OCI-LY3 (cell line): ENCODE data around the gene HSPA1B.

Source experiments
- H2AFZ ChIP-seq: fragments of 200-600, 300-600 bp; shearing (Covaris generic); 2 replicates; pipeline ENCODE4 v1.6.0; 2014; ENCODE audit warnings: antibody characterized with exemption, low read depth, low read length
- H3K27ac ChIP-seq: fragments of 200-600, 300-600 bp; sonication (generic); 2 replicates; pipeline ENCODE4 v1.5.1; 2014; ENCODE audit warnings: mild to moderate bottlenecking, low read length, moderate library complexity, mixed read lengths
- H3K27me3 ChIP-seq: fragments of 200-600, 300-600 bp; sonication (generic); 2 replicates; pipeline ENCODE4 v1.6.1; 2014; ENCODE audit warnings: low read depth, low read length, mixed read lengths
- H3K36me3 ChIP-seq: fragments of 200-600, 300-600 bp; sonication (generic); replicated peaks from 2 replicates; pipeline ENCODE3; 2014; ENCODE audit warnings: low read depth, low read length, mixed read lengths
- H3K4me1 ChIP-seq: fragments of 300-600, 200-600 bp; sonication (generic); 2 replicates; pipeline ENCODE4 v1.6.1; 2014; ENCODE audit warnings: low read length, mixed read lengths
- H3K4me2 ChIP-seq: fragments of 200-600, 300-600 bp; sonication (generic); 2 replicates; pipeline ENCODE4 v1.6.1; 2014; ENCODE audit warnings: low read length, mixed read lengths
- H3K4me3 ChIP-seq: fragments of 300-600, 200-600 bp; sonication (generic); 2 replicates; pipeline ENCODE4 v1.5.1; 2014; ENCODE audit warnings: antibody characterized with exemption, mild to moderate bottlenecking, low read length, moderate library complexity
- H3K79me2 ChIP-seq: fragments of 300-600, 200-600 bp; shearing (Covaris generic); 2 replicates; pipeline ENCODE4 v1.6.1; 2014; ENCODE audit warnings: mild to moderate bottlenecking, low read length, mixed read lengths
- H3K9ac ChIP-seq: fragments of 300-600, 200-600 bp; shearing (Covaris generic); 2 replicates; pipeline ENCODE4 v1.6.0; 2014; ENCODE audit warnings: mild to moderate bottlenecking, low read length, moderate library complexity
- H3K9me3 ChIP-seq: fragments of 200-600, 300-600 bp; shearing (Covaris generic); 2 replicates; pipeline ENCODE4 v1.6.1; 2014; ENCODE audit warnings: low read length, mixed read lengths; ENCODE audit not compliant: insufficient read depth
- H4K20me1 ChIP-seq: fragments of 200-600, 300-600 bp; sonication (generic); 2 replicates; pipeline ENCODE4 v1.6.1; 2016; ENCODE audit warnings: low read length, mixed read lengths; ENCODE audit not compliant: insufficient read depth
- EZH2phosphoT487 ChIP-seq: fragments of 200-600 bp; shearing (Covaris generic); IDR thresholded peaks from 2 replicates; pipeline ENCODE4 v1.6.1; 2018; ENCODE audit warnings: antibody characterized with exemption, mixed run types, low read depth
- TF ChIP-seq, protein P1 (sequence below): fragments of 200-600, 300-600 bp; sonication (generic); IDR thresholded peaks from 2 replicates; pipeline ENCODE4 v1.5.1; 2014; ENCODE audit warnings: antibody characterized with exemption, low read length, low read depth

HSPA1B gene

DNA sequence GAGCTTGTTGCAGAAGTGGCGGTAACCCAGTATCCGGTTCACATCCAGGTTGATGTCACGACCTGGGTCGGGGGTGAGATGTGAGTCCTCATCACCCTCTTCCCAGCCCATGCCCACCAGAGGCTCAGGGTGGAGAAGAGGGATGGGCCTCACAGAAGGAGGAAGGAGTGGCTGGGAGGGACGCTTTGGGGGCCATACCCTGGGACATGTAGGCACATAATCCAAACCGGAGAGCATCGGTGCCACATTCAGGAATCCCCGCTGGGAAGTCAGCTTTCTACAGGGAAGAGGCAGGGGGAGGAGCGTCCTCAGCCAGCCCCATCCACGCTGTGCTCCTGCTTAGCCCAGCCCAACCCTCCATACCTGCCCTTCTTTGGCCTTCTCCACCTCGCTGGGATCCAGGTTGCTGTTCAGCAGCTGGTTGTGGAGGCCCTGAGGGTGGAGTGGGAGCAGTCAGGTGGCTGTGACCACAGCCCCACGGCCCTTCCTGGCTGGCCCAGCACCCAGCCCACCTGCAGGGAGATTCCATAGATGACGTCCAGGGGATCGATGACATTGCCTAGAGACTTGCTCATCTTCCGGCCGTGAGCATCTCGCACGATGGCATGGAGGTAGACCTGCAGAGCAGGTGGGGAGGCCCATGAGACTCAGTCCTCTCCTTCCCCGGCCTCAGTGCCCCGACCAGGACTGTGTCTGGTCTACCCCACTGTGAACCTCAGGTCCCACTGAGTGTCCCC is 46.9 kb upstream of the HSPA1B start:
- no peak overlapping the region for H3K9ac ChIP-seq
- no peaks in the 10 kb centered on the region for H4K20me1 ChIP-seq
- H2AFZ ChIP-seq = no peak overlapping the region
- no peak overlapping the region for H3K4me2 ChIP-seq
- H3K9me3 ChIP-seq = no peaks in the 10 kb centered on the region
- H3K27me3 ChIP-seq = no peaks in the 10 kb centered on the region
- H3K36me3 ChIP-seq = peaks cover 22% of the 10 kb centered on the region
- H3K27ac ChIP-seq = no peak overlapping the region
- H3K4me1 ChIP-seq = peaks cover 7% of the 10 kb centered on the region
- H3K4me3 ChIP-seq = no peak overlapping the region
- TF ChIP-seq, protein P1, sequence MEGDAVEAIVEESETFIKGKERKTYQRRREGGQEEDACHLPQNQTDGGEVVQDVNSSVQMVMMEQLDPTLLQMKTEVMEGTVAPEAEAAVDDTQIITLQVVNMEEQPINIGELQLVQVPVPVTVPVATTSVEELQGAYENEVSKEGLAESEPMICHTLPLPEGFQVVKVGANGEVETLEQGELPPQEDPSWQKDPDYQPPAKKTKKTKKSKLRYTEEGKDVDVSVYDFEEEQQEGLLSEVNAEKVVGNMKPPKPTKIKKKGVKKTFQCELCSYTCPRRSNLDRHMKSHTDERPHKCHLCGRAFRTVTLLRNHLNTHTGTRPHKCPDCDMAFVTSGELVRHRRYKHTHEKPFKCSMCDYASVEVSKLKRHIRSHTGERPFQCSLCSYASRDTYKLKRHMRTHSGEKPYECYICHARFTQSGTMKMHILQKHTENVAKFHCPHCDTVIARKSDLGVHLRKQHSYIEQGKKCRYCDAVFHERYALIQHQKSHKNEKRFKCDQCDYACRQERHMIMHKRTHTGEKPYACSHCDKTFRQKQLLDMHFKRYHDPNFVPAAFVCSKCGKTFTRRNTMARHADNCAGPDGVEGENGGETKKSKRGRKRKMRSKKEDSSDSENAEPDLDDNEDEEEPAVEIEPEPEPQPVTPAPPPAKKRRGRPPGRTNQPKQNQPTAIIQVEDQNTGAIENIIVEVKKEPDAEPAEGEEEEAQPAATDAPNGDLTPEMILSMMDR = no peak
- no peak for TF ChIP-seq EZH2phosphoT487
- H3K79me2 ChIP-seq = no peaks in the 10 kb centered on the region

DNA sequence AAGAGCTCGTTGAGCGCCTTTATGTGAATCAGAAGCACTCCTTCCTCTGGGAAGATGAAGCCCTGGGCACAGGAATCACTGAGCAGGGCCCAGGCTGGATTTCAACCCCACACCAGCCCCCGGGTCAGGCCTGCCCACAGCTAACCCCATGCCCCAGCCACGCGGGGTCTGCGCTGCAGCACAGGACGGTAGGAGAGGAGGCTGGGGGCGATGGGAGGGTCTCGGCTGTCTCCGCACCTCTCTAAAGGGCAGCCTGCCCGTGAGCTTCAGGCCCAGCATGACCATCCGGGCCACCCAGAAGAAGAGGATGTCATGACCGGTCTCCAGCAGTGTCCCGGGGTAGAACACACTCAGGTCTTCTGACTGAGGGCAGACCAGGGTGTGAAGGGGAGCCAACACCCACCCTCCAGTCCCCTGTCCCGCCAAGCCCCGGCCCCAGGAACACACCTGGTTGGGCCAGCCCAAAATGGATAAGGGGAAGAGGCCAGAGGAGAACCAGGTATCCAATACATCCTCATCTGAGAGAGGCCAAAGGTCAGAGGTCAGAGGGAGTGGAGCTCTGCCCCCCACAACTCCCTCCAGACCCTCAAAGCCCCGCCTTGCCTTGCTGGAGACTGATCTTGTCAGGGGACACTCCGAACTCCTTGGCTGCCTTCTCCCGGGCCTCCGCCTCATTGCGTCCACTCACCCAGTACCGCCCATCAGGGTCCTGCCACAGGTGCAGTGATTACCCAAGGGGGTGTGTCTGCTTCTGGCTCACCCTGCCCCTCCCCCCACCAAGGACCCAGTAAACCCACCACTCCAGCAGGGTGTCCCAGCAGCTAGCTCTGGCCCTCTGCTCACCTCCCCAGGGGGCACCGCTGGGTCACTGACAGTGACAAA is 46.1 kb upstream of the HSPA1B start:
- no peaks in the 10 kb centered on the region for H3K9me3 ChIP-seq
- H3K36me3 ChIP-seq = peaks cover 22% of the 10 kb centered on the region
- TF ChIP-seq EZH2phosphoT487 = no peak
- TF ChIP-seq, protein P1 = no peak

DNA sequence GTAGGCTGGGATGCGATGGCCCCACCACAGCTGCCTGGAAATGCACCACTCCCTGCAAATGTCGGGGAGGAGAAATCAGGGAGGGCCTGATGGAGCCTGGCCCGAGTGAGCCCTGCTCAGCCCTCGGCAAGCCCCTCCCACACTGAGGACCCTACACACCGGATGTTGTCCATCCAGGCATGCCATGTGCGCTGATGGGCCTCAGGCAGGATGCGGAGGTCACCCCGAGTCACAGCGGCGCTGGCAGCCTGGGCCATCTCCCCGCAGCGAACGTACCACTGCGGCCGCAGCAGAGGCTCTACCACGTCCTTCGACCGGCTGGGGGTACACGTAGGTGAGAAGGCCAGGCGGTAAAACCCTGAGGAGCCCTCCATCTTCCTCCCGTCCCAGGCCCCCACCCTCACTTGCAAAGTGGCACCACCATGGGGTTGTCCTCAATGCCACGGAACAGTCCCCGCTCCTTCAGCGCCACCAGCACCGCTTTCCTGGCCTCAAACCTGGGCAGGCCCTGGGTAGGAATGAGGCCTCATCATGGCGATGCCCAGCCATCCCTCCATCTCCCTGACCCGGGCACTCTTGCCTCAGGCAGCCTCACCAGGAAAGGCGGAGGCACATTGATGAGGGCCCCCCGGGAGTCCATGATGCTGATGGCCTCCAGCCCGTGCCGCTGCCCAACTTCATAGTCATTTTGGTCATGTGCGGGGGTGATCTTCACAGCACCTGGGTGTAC is 45.2 kb upstream of the HSPA1B start:
- no peak overlapping the region for H3K27ac ChIP-seq
- no peak for TF ChIP-seq EZH2phosphoT487
- TF ChIP-seq, protein P1 = no peak
- H3K4me2 ChIP-seq = no peak overlapping the region
- H3K4me1 ChIP-seq = peaks cover 2% of the 10 kb centered on the region
- no peaks in the 10 kb centered on the region for H3K27me3 ChIP-seq
- H2AFZ ChIP-seq = no peak overlapping the region
- no peaks in the 10 kb centered on the region for H3K79me2 ChIP-seq
- H3K36me3 ChIP-seq = peaks cover 22% of the 10 kb centered on the region
- H3K4me3 ChIP-seq = no peak overlapping the region
- H4K20me1 ChIP-seq = no peaks in the 10 kb centered on the region
- no peak overlapping the region for H3K9ac ChIP-seq
- no peaks in the 10 kb centered on the region for H3K9me3 ChIP-seq

More for the DNA sequence above, 46.1 kb upstream of the HSPA1B start:
- Histone ChIP-seq H3K4me3 (no peak overlapping the region), H2AFZ (no peak overlapping the region), H3K9ac (no peak overlapping the region), H3K4me1 (peaks cover 7% of the 10 kb centered on the region), H4K20me1 (no peaks in the 10 kb centered on the region), H3K4me2 (no peak overlapping the region), H3K27ac (no peak overlapping the region), H3K79me2 (no peaks in the 10 kb centered on the region), H3K27me3 (no peaks in the 10 kb centered on the region)
